Stimulated activated CD4-positive, alpha-beta T cell treated with anti-CD3 and anti-CD28 coated beads, TNF-alpha, amount 100 ng/mL, for 4 hours (primary cell): ENCODE results near the gene ARNT2.
"Not testable (repeated sequence)": the region's sequence is repeated elsewhere in the genome, so short reads cannot be mapped to it uniquely, and the experiment has no call there.

Experiments used
- DNase-seq, 3 experiments: peaks; one replicate each; pipeline ENCODE4 v3.0.0-alpha.2; 2020; ENCODE audit warnings: low read depth in 3 of 3

Gene ARNT2

DNA sequence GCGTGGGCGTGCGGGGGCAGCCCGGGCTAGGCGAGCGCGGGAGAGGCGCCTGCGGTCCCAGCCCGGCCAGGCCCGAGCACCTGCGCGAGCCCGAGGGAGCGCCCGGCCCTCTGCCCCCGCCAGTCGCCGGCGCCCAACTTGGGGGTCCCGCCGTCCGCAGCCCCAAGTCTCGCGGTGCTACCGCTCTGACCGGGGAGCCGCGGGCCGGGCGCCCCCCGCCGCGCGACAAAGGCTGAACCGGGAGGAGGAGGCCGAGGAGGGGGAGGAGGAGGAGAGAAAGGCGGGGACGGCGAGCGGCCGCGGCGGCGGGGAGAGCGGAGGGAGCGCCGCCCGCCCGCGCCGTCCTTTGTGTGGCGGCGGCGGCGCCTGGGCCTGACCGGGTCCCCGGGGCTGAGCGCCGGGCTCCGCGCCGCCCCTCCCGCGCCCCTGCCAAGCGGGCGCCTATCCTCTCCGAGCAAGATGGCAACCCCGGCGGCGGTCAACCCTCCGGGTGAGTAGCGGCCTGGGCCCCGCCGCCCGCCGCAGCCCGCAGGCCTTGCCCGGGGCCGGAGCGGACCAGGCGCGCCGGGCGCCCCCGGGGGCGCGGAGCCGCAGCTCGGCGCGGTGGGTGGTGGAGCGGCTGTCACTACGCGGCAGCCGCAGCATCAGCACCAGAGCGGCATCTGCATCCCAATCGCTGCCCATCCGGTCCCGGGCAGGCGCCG, at the start of gene ARNT2:
TSS of gene ARNT2 (plus strand) at position 326 of the 704 bp plus-strand sequence. CDS start at position 460, 134 bp downstream.
- DNase-seq, result no peak

DNA sequence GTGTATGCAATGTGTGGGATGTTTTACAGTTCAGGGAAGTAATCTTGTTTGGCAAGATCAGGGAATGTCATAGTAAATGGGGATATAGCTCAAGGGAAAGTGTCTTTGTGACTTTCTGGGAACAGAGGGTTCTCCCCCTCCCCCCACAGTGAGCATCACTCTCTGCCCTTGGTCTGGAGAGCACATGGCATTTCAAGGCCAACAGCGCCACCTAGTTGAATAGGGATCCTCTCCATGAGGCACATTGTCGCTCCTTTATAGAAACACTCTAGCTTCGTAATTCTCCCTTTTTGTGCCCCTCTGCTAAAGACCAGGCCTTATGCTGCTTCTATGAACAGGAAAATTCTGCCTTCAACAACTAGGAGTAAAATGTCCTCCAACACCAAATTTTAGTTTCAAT, 37.1 kb upstream of the ARNT2 start:
- DNase-seq, result no peak

DNA sequence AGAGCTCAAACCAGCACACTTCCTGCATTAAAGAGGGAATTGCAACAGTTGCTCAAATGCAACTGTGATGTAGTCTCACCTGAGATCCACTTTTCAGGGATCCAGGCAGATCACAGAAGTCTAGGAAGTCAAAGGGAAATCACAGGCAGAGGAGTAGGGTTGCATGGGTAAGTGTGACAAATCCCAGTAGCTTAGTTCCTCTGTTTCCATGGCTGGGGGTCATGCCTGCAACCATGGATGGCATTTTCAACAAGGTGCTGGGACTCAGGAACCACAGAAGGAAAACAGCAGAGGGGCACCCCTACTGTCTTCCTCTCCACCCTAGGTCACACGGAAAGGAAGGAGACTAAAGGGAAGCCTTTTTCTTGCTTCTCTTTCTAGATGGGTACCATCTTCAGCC, 36.5 kb upstream of the ARNT2 start:
- DNase-seq, result no peak

DNA sequence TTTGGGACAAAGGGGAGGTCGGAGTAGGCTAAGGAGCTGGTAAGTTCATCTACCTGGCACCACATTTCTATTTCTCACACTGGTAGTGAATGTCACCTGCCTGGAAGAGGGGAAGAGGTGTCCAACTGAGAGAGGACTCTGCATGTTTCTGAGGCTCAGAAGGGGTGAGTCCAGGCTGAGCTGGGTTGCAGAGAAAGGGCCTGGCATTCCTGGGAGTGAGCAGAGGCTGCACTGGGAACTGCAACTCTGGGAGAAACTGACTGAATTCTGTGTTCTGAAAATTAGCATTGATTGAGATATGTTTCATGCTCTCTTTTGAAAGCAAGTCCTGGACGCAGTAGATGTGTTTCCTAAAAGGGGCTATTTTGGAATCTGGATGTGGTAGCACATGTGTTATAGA, 32.3 kb upstream of the ARNT2 start:
- no peak for DNase-seq

DNA sequence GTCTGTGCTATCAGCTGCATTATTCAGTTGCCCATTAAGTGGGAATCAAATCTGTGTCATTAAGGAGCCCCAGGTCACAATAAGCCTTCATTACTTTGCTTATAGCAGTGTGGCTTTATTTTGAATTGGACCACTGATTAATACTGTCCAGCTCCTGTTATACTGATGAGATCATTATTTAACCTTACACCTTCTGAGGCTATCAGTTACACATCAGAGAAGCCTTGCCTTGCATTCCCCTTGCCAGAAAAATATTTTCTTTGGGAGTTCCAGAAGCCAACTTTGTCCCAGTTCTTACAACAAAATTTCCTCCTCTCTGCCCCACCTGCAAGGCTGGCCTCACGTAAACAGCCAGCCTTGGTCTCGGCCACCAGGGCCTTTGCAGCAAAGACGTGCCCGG, 29.7 kb upstream of the ARNT2 start:
- no peak for DNase-seq

DNA sequence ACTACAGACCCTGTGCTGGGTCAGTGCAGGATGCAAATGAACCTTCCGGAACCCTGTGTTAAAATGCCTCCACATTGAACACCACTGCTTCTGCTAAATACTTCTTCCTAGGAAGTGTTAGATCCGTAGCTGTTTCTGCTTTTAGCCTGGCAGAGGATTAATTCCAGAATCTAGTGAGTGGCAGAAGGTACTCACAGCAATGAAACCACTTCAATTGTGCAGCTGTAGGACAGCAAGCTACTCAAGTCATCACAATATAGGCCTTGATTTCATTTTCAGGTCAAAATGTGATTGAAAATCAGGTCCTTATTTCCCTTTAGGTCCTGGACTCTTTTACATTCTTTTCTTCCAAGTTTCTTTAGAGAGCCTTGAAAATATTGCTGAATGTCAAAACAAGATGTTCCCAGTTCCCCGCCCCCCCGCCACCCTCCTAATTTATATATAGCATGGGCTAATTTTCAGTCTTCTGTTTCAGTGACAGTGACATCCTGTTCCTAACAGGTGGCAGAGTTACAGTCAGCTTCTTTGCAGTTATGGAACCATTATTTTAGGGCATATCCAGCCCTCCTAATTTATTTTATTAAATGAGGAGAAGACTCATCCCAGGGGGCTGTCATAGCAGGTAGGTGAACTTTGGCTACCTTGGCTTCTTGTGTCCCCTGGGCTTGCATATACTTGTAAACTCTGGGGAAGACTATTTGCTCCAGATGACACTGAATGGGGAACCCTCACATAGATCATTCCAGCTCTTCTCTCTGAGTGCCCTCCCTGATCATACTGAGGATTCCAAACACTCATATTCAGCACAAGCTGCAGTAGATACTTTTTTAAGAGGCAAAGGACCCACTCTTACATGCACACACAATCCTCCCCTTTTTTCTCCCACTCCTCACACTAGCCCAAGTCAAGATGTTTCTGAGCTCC, 28.0 kb upstream of the ARNT2 start:
- no peak for DNase-seq

DNA sequence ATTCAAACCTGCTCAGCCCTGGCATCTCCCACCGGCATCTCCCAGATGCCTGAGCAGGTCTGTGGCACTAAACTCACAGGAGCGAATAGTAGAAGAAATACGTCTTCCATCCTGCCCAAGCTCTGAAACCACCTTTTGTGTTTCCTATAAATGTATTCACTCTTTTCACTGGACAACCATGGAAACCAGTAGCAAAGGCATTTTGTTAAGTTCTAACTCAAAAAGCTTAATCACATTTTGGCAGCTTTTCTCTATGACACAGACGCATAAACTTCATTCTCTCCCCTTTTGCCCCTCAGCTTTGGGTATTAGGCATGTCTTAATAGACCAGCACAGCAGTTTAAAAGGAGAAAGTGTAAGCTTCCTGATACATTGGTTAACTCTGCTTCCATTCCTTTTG, 24.5 kb upstream of the ARNT2 start:
- no peak for DNase-seq

DNA sequence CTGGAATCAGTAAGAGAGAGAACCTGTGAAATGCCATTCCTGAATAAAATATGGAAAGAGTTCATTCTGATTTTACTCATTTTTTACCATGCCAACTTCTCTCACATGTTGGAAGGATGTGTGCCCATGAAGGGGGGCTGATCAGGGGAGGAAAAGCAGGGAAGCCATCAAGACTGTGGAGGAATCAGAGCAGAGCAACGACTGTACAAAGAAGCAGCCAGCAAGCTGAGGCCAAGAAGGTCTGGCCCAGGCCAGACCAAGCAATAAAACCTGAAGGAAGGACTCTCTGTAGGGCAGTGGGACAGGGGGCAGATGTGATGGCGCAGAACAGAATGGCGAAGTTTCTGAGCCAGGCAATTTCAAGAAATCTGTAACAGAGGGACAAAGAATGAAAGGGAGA, 24.0 kb upstream of the ARNT2 start:
- DNase-seq, result no peak

DNA sequence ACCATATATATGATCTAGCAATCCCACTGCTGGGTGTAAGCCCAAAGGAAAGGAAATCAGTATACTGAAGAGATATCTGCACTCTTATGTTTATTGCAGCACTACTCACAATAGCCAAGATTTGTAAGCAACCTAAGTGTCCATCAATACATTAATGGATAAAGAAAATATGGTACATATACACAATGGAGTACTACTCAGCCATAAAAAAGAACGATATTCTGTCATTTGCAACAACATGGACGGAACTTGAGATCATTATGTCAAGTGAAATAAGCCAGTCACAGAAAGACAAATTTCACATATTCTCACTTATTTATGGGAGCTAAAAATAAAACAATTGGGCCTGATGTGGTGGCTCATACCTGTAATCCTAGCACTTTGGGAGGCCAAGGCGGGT, 21.9 kb upstream of the ARNT2 start:
- DNase-seq, result no peak

DNA sequence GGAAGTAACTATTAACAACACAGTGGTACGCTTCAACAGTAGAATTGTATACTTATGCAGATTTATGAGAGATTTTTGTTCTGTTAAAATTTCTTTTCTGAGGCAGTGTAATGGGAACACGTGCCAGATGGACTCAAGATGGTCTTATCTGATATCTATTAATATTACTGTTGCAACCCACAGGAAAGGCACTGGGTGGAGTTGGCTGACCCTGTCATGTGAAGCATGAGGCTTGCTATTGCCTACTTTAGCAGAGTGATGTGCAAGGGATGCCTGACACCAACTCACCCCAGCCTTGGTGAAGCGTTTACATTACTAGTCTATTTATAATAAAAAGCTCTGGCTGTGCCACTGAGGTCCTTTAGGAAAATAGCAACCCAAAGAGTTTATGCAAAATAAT, 19.8 kb upstream of the ARNT2 start:
- no peak for DNase-seq

DNA sequence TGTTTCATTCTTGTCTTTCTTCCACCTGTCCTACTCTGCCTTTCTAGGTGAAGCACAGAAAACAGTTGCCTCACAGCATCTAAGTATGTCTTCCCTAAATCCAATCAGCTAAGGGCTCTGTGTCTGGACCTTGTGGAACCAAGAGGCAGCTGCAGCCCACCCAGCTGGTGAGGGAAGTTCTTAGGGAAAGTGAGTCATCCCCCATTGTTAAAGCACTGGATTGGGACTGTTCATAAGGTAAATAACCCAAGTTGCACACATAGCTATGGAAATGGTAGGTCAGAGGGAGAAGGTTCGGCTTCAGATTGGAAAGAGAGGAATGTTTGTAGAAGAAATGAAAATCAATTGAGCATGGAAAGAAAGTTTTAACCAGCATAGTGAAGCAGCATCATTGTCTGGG, 18.0 kb upstream of the ARNT2 start:
- DNase-seq, result no peak

DNA sequence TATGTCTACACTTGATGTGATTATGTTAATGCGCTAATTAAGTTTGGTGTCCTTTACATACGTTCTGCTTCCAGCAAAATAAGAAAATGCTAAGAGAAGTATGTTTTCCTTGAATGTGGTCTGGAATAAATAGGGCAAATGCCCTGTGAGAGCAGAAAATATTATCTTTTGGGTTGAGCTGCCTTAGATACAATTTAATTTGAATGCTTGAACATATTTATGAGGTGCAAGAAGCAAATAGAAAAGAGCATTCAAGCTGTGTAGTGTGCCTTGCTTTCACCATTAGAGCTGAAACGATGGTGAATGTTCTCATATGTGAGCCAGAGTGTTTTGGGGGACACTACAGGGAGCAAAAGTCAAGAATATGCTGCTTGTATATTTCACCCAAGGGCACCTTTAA, 15.9 kb upstream of the ARNT2 start:
- no peak for DNase-seq

DNA sequence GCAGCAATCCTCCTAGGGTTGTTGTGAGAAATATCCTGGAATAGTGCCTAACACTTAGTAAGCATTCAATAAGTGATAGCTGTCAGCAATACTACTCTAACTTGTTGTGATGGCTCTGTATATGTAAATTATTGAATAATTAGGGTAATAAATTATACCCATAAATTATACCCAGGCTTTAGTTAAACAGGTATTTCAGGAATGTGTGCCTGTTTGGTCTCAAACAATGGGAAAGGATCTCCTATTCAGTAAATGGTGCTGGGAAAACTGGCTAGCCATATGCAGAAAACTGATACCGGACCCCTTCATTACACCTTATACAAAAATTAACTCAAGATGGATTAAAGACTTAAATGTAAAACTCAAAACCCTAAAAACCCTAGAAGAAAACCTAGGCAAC, 14.8 kb upstream of the ARNT2 start:
- DNase-seq, result no peak

DNA sequence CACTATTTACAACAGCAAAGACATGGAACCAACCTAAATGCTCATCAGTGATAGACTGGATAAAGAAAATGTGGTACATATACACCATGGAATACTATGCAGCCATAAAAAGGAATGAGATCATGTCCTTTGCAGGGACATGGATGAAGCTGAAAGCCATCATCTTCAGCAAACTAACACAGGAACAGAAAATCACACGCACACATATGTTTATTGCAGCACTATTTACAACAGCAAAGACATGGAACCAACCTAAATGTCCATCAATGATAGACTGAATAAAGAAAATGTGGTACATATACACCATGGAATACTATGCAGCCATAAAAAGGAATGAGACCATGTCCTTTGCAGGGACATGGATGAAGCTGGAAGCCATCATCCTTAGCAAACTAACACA, 13.2 kb upstream of the ARNT2 start:
- DNase-seq, result not testable (repeated sequence)

DNA sequence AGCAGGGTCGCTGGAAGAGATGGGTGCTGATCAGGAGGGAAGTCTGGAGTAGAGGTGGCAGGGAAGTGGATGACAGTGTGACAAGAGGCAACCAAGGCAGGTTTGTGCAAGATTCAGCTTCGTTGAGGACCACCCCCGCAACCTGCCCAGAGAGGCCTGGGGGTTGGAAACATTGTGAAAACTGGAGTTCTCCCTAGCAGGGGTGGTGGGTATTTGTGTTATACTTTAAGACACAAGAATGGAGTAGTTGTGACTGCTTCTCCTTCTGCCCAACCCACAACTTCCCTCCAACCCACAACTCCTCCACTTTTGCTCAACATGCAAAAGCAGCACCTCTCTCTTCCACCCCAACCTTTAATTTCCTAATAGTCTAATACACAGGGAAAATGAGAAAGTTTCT, 8.6 kb upstream of the ARNT2 start:
- no peak for DNase-seq

DNA sequence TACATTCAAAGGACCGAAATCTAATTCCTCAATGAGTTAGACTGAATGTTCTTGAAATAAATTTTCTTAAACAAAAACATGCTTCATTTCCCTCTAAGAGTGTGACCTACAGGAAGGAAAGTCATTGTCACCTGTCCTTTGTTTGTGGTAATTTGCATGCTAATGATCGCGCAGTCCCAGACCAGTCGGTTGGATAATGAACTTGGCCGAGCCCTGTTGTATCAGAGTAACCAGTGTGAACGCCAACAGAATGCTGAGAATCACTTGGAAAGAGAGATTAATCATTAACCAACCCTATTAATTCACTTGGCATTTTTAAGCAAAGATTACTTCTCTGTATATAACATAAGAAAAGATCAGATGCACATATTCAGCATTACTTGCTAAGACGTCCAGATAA, 8.1 kb upstream of the ARNT2 start:
- no peak for DNase-seq

DNA sequence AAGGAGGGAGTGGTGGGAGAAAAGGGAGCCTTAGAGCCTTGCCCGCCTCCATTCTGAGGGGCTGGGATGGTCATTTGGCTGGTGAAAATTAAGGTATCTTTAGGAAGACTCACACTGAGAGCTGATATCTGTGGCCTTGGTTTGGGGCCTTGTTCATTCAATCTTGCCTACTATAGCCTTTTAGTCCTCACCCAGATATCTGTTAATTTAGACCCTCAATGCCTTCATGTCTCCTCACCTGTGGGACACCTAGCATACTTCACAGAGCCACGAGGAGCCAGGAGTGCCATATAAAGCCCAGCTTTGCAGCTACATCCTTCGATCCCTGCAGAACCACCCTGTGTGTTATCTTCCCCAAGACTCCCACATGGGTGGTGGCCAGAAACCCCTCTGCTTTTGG, 4.7 kb upstream of the ARNT2 start:
- no peak for DNase-seq

DNA sequence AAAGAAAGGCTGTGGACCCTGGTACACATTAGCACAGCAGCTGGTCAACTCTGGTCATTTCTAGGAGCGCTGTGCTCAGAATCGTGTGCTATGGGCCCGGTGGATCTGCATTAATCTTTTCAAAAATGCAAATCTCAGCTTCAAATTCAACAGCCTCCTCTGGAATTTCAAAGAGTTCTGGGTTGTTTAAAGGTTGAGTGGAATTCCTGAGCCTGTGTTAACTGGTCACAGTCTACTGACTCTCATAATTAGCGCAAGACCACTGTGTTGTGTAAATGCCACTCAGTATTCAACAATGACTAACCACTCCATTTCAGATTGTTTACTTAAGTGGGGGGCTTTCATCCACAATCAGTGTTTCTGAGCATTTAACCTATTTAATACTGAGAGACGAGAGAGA, 2.7 kb upstream of the ARNT2 start:
- DNase-seq, result no peak

DNA sequence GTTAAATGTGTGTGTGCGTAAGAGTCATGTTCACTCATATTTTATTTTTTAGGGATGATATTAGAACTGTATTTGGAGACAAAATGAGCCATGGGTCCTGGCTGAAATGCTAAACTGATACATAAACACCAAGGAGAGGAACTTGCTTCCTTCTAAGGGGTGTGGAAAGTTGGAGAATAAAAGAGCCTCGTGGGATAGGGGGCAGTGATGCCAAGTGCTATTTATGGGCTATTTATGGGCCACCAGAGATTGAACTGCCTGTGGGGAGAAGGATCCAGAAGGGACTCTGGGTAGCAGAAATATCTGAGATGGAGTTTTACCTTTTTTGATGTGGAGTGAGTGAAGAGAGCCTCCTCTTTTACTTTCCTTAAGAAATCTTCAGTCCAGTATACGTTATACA, 1.8 kb upstream of the ARNT2 start:
- DNase-seq, result no peak

DNA sequence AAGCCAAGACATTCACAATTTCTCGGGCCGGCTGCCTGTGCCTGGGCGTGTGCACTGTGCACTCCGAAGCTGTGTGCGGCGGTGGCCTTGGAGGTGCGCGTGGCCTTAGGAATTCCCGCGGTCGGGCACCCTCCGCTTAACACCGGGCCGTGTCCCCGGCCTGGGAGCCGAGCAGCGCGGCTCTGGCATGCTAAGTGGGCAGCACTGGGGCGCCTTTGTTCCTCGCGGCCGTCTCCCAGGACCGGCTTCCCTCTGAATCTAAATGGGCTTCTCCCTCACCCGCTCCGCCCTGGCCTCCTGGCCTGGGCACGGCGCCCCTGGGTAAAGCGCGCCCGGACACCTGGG, 498 bp upstream of the ARNT2 start:
- no peak for DNase-seq

DNA sequence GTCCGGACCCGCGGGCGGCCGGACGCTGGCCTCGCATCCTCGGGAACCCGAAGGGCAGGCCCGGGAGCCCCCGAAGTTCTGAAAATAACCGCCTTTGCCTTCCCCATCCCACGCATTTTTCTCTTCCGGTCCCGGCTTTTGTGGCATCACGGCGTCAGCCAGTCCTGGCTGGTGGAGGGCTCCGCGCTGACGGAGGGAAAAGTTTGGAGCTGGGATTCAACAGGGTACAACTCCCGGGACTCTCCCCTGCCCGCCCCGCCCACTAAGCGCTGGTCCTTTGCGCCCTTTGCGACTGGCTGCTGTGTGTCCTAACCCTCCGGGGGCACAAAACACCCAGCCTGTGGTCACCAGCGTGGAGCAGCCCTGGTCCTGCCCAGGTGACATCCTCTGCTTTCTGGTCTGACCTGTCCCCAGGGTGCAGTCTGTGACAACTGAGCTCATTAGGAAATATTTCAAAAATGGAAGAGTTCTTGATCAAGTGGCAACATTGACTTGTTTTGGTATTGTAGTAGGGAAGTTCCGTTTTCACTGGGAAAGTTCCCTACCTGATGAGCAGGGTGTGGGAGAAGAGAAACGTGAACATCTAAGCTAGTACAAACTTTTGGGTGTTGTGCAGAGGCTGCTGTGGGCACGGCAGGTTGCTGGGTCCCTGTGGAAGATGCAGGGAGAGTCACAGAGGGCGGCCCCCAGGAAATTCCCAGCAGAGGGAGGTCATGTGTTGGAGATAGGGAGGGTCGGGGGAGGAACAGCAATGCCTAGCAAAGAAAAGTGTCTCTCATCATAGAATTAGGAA, 775 bp downstream of the ARNT2 start:
- DNase-seq, result no peak

DNA sequence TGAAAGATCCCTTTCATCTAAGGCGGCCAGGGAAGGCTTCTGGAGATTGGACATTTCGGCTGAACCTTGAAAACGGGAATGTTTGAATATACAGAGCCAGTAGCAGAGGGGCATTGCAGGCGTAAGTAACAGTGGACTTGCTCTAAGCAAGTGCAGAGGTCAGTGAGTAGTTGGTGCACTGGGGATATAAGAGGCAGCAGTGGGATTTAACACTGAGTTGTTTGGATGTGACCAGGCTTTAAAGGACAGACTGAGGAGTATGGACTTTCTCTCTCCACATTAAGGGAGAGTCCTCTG, 1.3 kb downstream of the ARNT2 start:
- no peak for DNase-seq

DNA sequence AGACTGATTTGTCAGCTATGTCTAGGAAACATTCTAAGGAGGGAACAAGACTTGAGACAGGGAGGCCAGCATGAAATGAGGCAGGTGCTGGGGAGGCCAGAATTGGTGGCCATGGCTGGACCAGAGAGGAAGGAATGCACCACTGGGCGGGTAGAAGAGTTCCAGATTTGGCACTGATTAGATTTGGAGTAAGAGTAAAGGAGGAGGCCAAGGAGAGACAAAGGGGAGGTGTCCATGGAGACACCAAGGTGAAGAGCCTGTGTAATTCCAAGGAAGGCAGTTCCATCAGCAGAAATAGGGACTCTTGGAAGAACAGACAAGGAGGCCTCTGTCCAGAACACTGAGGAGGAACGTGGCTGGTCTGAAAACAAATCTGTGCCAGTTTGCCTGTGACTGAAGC, 1.8 kb downstream of the ARNT2 start:
- no peak for DNase-seq
